ACHN (cell line): Measurements from ENCODE around the gene RBFOX1.

Experiments
- DNase-seq: peaks from one replicate; pipeline ENCODE4 v3.0.0-alpha.2; 2015
- in situ Hi-C: cut with HindIII; loops from 2 replicates; pipeline ENCODE4 v1.10.0; 2017; ENCODE audit warnings: low sequenced_read_pairs, low pct_ligation_motif_present, low pct_unique_long_range_greater_than_20kb

Gene RBFOX1

GRCh38 chr16:7602291-7602950 lies 269.8 kb downstream of the RBFOX1 start:
- DNase-seq: no peak
- in situ Hi-C loops: no loop called here

GRCh38 chr16:7605812-7606211 lies 273.2 kb downstream of the RBFOX1 start:
- DNase-seq: no peak

GRCh38 chr16:7612671-7613070 lies 280.0 kb downstream of the RBFOX1 start:
- in situ Hi-C loops: no loop called here

More at GRCh38 chr16:7605812-7606211, 273.2 kb downstream of the RBFOX1 start:
- in situ Hi-C loops: no loop called here

GRCh38 chr16:7613518-7613917 lies 280.9 kb downstream of the RBFOX1 start:
- in situ Hi-C loops: no loop called here
- DNase-seq: no peak

More at GRCh38 chr16:7612671-7613070, 280.0 kb downstream of the RBFOX1 start:
- DNase-seq: no peak

- no peak for DNase-seq
- in situ Hi-C loops: no loop called here
These were observed 281.6 kb downstream of the RBFOX1 start for GRCh38 chr16:7614021-7614795.

- DNase-seq: peak; percentile 7
- in situ Hi-C loops: no loop called here
These were observed 282.9 kb downstream of the RBFOX1 start for GRCh38 chr16:7615565-7615964.

- DNase-seq: no peak
- in situ Hi-C loops: no loop called here
These were observed 292.5 kb downstream of the RBFOX1 start for GRCh38 chr16:7624871-7625766.

GRCh38 chr16:7628981-7629380 lies 296.3 kb downstream of the RBFOX1 start:
- no peak for DNase-seq
- in situ Hi-C loops: no loop called here

GRCh38 chr16:7629571-7629970 lies 296.9 kb downstream of the RBFOX1 start:
- in situ Hi-C loops: no loop called here
- no peak for DNase-seq

GRCh38 chr16:7637446-7637845 lies 304.8 kb downstream of the RBFOX1 start:
- in situ Hi-C loops: no loop called here
- DNase-seq: no peak

GRCh38 chr16:7638306-7638705 lies 305.7 kb downstream of the RBFOX1 start:
- DNase-seq: no peak
- in situ Hi-C loops: no loop called here

GRCh38 chr16:7640334-7640733 lies 307.7 kb downstream of the RBFOX1 start:
- in situ Hi-C loops: no loop called here

GRCh38 chr16:7644176-7644575 lies 311.5 kb downstream of the RBFOX1 start:
- in situ Hi-C loops: no loop called here
- DNase-seq: no peak

More at GRCh38 chr16:7640334-7640733, 307.7 kb downstream of the RBFOX1 start:
- DNase-seq: no peak

GRCh38 chr16:7644811-7645210 lies 312.2 kb downstream of the RBFOX1 start:
- in situ Hi-C loops: no loop called here
- DNase-seq: no peak

- in situ Hi-C loops: no loop called here
- no peak for DNase-seq
These were observed 314.3 kb downstream of the RBFOX1 start for GRCh38 chr16:7646821-7647500.

- in situ Hi-C loops: no loop called here
- no peak for DNase-seq
These were observed 317.8 kb downstream of the RBFOX1 start for GRCh38 chr16:7650431-7650830.

- no peak for DNase-seq
- in situ Hi-C loops: no loop called here
These were observed 319.3 kb downstream of the RBFOX1 start for GRCh38 chr16:7651803-7652570.
